Spleen (tissue), 7 donors: ENCODE measurements around the gene PFDN6.

ENCODE experiments used
- CTCF ChIP-seq, 11 experiments: fragments of 200-600 bp in 7 of 11; fragments of 450-650 bp in 4 of 11; sonication (generic) in 4 of 11; IDR thresholded peaks in 8 of 11; conservative IDR thresholded peaks in 3 of 11; 1 replicate in 7 of 11; 2 replicates in 4 of 11; pipeline versions ENCODE4 v1.4.0 to v1.8.0; 2016 to 2021; ENCODE audit warnings: antibody characterized with exemption in 11 of 11, inconsistent platforms in 4 of 11, mild to moderate bottlenecking in 1 of 11
- POLR2A ChIP-seq, 3 donors: fragments of 450-650 bp; IDR thresholded peaks; one replicate each; pipeline ENCODE4 v1.5.1; 2017; ENCODE audit warnings: antibody characterized with exemption in 3 of 3, mild to moderate bottlenecking in 1 of 3
- POLR2AphosphoS5 ChIP-seq, 3 donors: sonication (generic); formaldehyde crosslinking; IDR thresholded peaks; one replicate each; pipeline ENCODE4 v1.5.1; 2017; ENCODE audit warnings: antibody characterized with exemption in 3 of 3
- donor health status: DM: no; HTN: no; CAD: no; lungs with moderate emphysema.
- donor health status: DM: no; HTN: no; CAD: no.
- donor health status: DM: no; HTN: no; CAD: no.

GRCh38 chr6:33314943-33315792 is 25.8 kb downstream of the PFDN6 start:
- no peak for TF ChIP-seq CTCF (IDR thresholded peaks at IDR 0.05 in 8 of 11, conservative IDR thresholded peaks at IDR 0.05 in 3 of 11)
- no peak for TF ChIP-seq POLR2A (IDR thresholded peaks at IDR 0.05)
- TF ChIP-seq POLR2AphosphoS5 (IDR thresholded peaks at IDR 0.05), result peak in 2 of 3 donors; percentile 62 to 66
